ENCODE data around the gene TJAP1.

Gene TJAP1

DNA sequence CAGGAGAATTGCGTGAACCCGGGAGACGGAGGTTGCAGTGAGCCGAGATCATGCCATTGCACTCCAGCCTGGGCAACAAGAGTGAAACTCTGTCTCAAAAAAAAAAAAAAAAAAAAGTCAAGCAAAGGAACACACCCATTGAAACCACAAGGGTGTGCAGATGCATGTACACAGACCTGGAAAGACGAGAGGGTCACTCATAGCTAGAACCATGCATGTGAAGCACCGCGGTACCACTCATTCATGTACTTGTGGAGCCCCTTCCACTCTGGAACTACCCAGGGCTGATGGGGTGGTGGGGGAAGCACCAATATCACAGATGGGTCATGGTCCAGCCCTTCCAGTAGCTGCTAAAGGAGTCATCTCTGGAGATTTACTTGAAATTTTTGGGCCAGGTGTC is 7.4 kb upstream of the TJAP1 start:
- Histone ChIP-seq H3K36me3 (ENCODE audit: control insufficient read depth in 2 of 2, insufficient read depth in 1 of 2, low read length in 2 of 2) (no peaks in the 10 kb centered on the region), H3K4me1 (ENCODE audit: control insufficient read depth, insufficient read depth, low read length) (peaks cover 5% of the 10 kb centered on the region; the same call in 1 of the 2 replicates), H3K27ac (ENCODE audit: extremely low read depth, low read depth, low read length) (no peak overlapping the region), H3K9me3 (ENCODE audit: control insufficient read depth, insufficient read depth, low read depth, low read length) (no peaks in the 10 kb centered on the region), H3K4me3 (ENCODE audit: low read depth, low read length) (no peak overlapping the region)
- TF ChIP-seq ELK4 (IDR thresholded peaks at IDR 0.05; ENCODE audit: borderline replicate concordance, low read depth, low read length) (no peak), ZNF155 (tag by site-specific recombination; IDR thresholded peaks at IDR 0.05) (no peak), ZNF394 (tag by site-specific recombination; IDR thresholded peaks at IDR 0.05; ENCODE audit: borderline replicate concordance) (no peak), ZNF426 (tag by site-specific recombination; IDR thresholded peaks at IDR 0.05) (no peak), ZNF596 (tag by site-specific recombination; IDR thresholded peaks at IDR 0.05) (no peak), ZNF211 (tag by site-specific recombination; IDR thresholded peaks at IDR 0.05; ENCODE audit: low read depth) (no peak), ZNF707 (tag by site-specific recombination; IDR thresholded peaks at IDR 0.05) (no peak), ZNF350 (tag by site-specific recombination; IDR thresholded peaks at IDR 0.05) (no peak), ZNF560 (tag by site-specific recombination; IDR thresholded peaks at IDR 0.05; ENCODE audit: borderline replicate concordance) (no peak), GLI2 (tag by site-specific recombination; IDR thresholded peaks at IDR 0.05; ENCODE audit: borderline replicate concordance, low read depth) (no peak), SCRT1 (tag by site-specific recombination; IDR thresholded peaks at IDR 0.05; ENCODE audit: borderline replicate concordance) (no peak), HOXA7 (CRISPR knock-in tag; IDR thresholded peaks at IDR 0.05; ENCODE audit: borderline replicate concordance) (no peak), PRDM1 (tag by site-specific recombination; IDR thresholded peaks at IDR 0.05) (no peak), YY2 (tag by site-specific recombination; IDR thresholded peaks at IDR 0.05) (no peak)
- TF ChIP-seq, protein P1, sequence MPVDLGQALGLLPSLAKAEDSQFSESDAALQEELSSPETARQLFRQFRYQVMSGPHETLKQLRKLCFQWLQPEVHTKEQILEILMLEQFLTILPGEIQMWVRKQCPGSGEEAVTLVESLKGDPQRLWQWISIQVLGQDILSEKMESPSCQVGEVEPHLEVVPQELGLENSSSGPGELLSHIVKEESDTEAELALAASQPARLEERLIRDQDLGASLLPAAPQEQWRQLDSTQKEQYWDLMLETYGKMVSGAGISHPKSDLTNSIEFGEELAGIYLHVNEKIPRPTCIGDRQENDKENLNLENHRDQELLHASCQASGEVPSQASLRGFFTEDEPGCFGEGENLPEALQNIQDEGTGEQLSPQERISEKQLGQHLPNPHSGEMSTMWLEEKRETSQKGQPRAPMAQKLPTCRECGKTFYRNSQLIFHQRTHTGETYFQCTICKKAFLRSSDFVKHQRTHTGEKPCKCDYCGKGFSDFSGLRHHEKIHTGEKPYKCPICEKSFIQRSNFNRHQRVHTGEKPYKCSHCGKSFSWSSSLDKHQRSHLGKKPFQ (tag by site-specific recombination; IDR thresholded peaks at IDR 0.05): no peak
- TF ChIP-seq, protein P2, sequence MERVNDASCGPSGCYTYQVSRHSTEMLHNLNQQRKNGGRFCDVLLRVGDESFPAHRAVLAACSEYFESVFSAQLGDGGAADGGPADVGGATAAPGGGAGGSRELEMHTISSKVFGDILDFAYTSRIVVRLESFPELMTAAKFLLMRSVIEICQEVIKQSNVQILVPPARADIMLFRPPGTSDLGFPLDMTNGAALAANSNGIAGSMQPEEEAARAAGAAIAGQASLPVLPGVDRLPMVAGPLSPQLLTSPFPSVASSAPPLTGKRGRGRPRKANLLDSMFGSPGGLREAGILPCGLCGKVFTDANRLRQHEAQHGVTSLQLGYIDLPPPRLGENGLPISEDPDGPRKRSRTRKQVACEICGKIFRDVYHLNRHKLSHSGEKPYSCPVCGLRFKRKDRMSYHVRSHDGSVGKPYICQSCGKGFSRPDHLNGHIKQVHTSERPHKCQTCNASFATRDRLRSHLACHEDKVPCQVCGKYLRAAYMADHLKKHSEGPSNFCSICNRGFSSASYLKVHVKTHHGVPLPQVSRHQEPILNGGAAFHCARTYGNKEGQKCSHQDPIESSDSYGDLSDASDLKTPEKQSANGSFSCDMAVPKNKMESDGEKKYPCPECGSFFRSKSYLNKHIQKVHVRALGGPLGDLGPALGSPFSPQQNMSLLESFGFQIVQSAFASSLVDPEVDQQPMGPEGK (tag by site-specific recombination; IDR thresholded peaks at IDR 0.05): no peak
- TF ChIP-seq, protein P3, sequence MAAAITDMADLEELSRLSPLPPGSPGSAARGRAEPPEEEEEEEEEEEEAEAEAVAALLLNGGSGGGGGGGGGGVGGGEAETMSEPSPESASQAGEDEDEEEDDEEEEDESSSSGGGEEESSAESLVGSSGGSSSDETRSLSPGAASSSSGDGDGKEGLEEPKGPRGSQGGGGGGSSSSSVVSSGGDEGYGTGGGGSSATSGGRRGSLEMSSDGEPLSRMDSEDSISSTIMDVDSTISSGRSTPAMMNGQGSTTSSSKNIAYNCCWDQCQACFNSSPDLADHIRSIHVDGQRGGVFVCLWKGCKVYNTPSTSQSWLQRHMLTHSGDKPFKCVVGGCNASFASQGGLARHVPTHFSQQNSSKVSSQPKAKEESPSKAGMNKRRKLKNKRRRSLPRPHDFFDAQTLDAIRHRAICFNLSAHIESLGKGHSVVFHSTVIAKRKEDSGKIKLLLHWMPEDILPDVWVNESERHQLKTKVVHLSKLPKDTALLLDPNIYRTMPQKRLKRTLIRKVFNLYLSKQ (tag by site-specific recombination; IDR thresholded peaks at IDR 0.05; ENCODE audit: borderline replicate concordance): no peak
- TF ChIP-seq, protein P4, sequence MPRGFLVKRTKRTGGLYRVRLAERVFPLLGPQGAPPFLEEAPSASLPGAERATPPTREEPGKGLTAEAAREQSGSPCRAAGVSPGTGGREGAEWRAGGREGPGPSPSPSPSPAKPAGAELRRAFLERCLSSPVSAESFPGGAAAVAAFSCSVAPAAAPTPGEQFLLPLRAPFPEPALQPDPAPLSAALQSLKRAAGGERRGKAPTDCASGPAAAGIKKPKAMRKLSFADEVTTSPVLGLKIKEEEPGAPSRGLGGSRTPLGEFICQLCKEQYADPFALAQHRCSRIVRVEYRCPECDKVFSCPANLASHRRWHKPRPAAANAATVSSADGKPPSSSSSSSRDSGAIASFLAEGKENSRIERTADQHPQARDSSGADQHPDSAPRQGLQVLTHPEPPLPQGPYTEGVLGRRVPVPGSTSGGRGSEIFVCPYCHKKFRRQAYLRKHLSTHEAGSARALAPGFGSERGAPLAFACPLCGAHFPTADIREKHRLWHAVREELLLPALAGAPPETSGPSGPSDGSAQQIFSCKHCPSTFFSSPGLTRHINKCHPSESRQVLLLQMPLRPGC (tag by site-specific recombination; IDR thresholded peaks at IDR 0.05): no peak
- POLR2A ChIA-PET: interaction anchor here (0.7 kb wide), 1 partner anchor 106 kb away, joined by 3 read pairs; no protein-coding TSS in a partner anchor
- CTCF ChIA-PET: interaction anchor here (0.6 to 0.7 kb wide), 3 partner anchors 183 to 505 kb away, joined by 3 read pairs; no protein-coding TSS in a partner anchor
